Neuronal stem cell (in vitro differentiated cells): ENCODE data around the gene AFAP1.
"Not testable (repeated sequence)": the region's sequence is repeated elsewhere in the genome, so short reads cannot be mapped to it uniquely, and the experiment has no call there.

ENCODE experiments used
- DNase-seq: peaks from one replicate; pipeline ENCODE4 v3.0.0-alpha.2; 2013; ENCODE audit warnings: low spot score
- H2AFZ ChIP-seq: one replicate; pipeline ENCODE4 v1.6.1; 2013; ENCODE audit warnings: mild to moderate bottlenecking, low read length, inconsistent platforms
- H2AK5ac ChIP-seq: 2 replicates; pipeline ENCODE4 v1.6.1; 2013; ENCODE audit warnings: low read depth, mild to moderate bottlenecking, inconsistent platforms, low read length, moderate library complexity, mixed read lengths
- H2BK120ac ChIP-seq: 2 replicates; pipeline ENCODE4 v1.6.1; 2013; ENCODE audit warnings: low read depth, mild to moderate bottlenecking, inconsistent platforms, low read length, moderate library complexity, mixed read lengths
- H2BK12ac ChIP-seq: one replicate; pipeline ENCODE4 v1.6.1; 2013; ENCODE audit warnings: low read length, inconsistent platforms
- H2BK15ac ChIP-seq: 2 replicates; pipeline ENCODE4 v1.6.1; 2013; ENCODE audit warnings: mild to moderate bottlenecking, low read length, inconsistent platforms, mixed read lengths
- H2BK5ac ChIP-seq: one replicate; pipeline ENCODE4 v1.6.1; 2013; ENCODE audit warnings: inconsistent platforms, mild to moderate bottlenecking, low read length, moderate library complexity
- H3K14ac ChIP-seq: one replicate; pipeline ENCODE4 v1.6.1; 2013; ENCODE audit warnings: low read length, inconsistent platforms
- H3K18ac ChIP-seq: 2 replicates; pipeline ENCODE4 v1.6.1; 2013; ENCODE audit warnings: low read length, inconsistent platforms
- H3K23ac ChIP-seq: 2 replicates; pipeline ENCODE4 v1.6.1; 2013; ENCODE audit warnings: low read depth, mild to moderate bottlenecking, mixed read lengths, low read length, inconsistent platforms; ENCODE audit not compliant: poor library complexity
- H3K27ac ChIP-seq: replicated peaks from 3 replicates; pipeline ENCODE4 v1.5.1; 2013; ENCODE audit warnings: low read length, inconsistent platforms
- H3K27me3 ChIP-seq, 3 experiments: 2 replicates each; pipeline ENCODE4 v1.6.1; 2013; ENCODE audit warnings: low read length in 3 of 3, mild to moderate bottlenecking in 2 of 3, inconsistent platforms in 1 of 3, low read depth in 1 of 3, mixed read lengths in 1 of 3, moderate library complexity in 1 of 3; ENCODE audit not compliant: control insufficient read depth in 3 of 3, insufficient read depth in 3 of 3
- H3K36me3 ChIP-seq, 2 donors: replicated peaks in 1 of 2; 2 replicates each; pipeline ENCODE4 v1.6.1; 2013; ENCODE audit warnings: low read length in 2 of 2; ENCODE audit not compliant: control insufficient read depth in 2 of 2, insufficient read depth in 2 of 2
- H3K4ac ChIP-seq: 2 replicates; pipeline ENCODE4 v1.6.1; 2013; ENCODE audit warnings: inconsistent platforms, mild to moderate bottlenecking, low read length, moderate library complexity
- H3K4me1 ChIP-seq, 2 donors: 1 replicate in 1 of 2; 2 replicates in 1 of 2; pipeline ENCODE4 v1.6.1; 2013; ENCODE audit warnings: low read length in 2 of 2, low read depth in 1 of 2; ENCODE audit not compliant: control insufficient read depth in 2 of 2, insufficient read depth in 1 of 2
- H3K4me2 ChIP-seq: one replicate; pipeline ENCODE4 v1.6.1; 2013; ENCODE audit warnings: mild to moderate bottlenecking, low read length, inconsistent platforms; ENCODE audit not compliant: insufficient read depth, poor library complexity, severe bottlenecking
- H3K4me3 ChIP-seq, 2 donors: 2 replicates each; pipeline ENCODE4 v1.5.1; 2013; ENCODE audit warnings: low read length in 2 of 2, mild to moderate bottlenecking in 2 of 2, inconsistent platforms in 1 of 2, moderate library complexity in 1 of 2
- H3K79me1 ChIP-seq: one replicate; pipeline ENCODE4 v1.6.1; 2013; ENCODE audit warnings: low read depth, mild to moderate bottlenecking, inconsistent platforms, low read length, moderate library complexity
- H3K9ac ChIP-seq: one replicate; pipeline ENCODE4 v1.6.1; 2013; ENCODE audit warnings: mild to moderate bottlenecking, low read depth, low read length, inconsistent platforms; ENCODE audit not compliant: poor library complexity
- H3K9me3 ChIP-seq, 2 donors: replicated peaks in 1 of 2; 2 replicates each; pipeline versions ENCODE3 to v1.6.1; 2013; ENCODE audit warnings: low read length in 2 of 2, mild to moderate bottlenecking in 2 of 2, inconsistent platforms in 1 of 2, low read depth in 1 of 2, mixed read lengths in 1 of 2, moderate library complexity in 1 of 2; ENCODE audit not compliant: control insufficient read depth in 2 of 2, insufficient read depth in 1 of 2
- H4K8ac ChIP-seq: one replicate; pipeline ENCODE4 v1.6.1; 2013; ENCODE audit warnings: low read depth, mild to moderate bottlenecking, inconsistent platforms, low read length, moderate library complexity
- H4K91ac ChIP-seq: one replicate; pipeline ENCODE4 v1.6.1; 2013; ENCODE audit warnings: low read length, low read depth, mild to moderate bottlenecking, inconsistent platforms; ENCODE audit not compliant: poor library complexity
- WGBS, 2 donors: extraction: QIAGEN DNeasy Blood & Tissue Kit; methylation state at CpG; one replicate each; pipeline ENCODE4 v1.1.7; 2013; ENCODE audit warnings: missing lambda C conversion rate in 2 of 2, mixed read lengths in 1 of 2; ENCODE audit not compliant: insufficient read length in 2 of 2, insufficient replicate concordance in 1 of 2; ENCODE audit errors: extremely low coverage in 2 of 2; 5-methylcytosine and 5-hydroxymethylcytosine counted together

The AFAP1 gene

GRCh38 chr4:7918981-7919380 lies 20.7 kb downstream of the AFAP1 start:
- H2AK5ac ChIP-seq: no peak overlapping the region
- no peaks in the 10 kb centered on the region for H3K9me3 ChIP-seq
- H3K4me1 ChIP-seq: peaks cover 0 to 4% of the 10 kb centered on the region in 2 donors
- no peaks in the 10 kb centered on the region for H3K79me1 ChIP-seq
- H2BK120ac ChIP-seq: no peak overlapping the region
- H2BK15ac ChIP-seq: no peak overlapping the region
- H4K8ac ChIP-seq: no peak overlapping the region
- no peak overlapping the region for H2AFZ ChIP-seq
- H2BK5ac ChIP-seq: no peak overlapping the region
- H3K4me3 ChIP-seq: no peak overlapping the region
- H3K14ac ChIP-seq: no peak overlapping the region
- H3K4me2 ChIP-seq: no peak overlapping the region
- H4K91ac ChIP-seq: no peak overlapping the region
- H3K27me3 ChIP-seq: no peaks in the 10 kb centered on the region
- H3K4ac ChIP-seq: no peak overlapping the region
- no peak for DNase-seq
- no peak overlapping the region for H3K27ac ChIP-seq
- H3K18ac ChIP-seq: no peak overlapping the region
- H3K36me3 ChIP-seq: no peaks in the 10 kb centered on the region
- no peak overlapping the region for H3K9ac ChIP-seq
- no peak overlapping the region for H2BK12ac ChIP-seq
- WGBS, 2 donors: no CpG with 5 or more reads among the region's 12 CpGs
- no peak overlapping the region for H3K23ac ChIP-seq

DNA sequence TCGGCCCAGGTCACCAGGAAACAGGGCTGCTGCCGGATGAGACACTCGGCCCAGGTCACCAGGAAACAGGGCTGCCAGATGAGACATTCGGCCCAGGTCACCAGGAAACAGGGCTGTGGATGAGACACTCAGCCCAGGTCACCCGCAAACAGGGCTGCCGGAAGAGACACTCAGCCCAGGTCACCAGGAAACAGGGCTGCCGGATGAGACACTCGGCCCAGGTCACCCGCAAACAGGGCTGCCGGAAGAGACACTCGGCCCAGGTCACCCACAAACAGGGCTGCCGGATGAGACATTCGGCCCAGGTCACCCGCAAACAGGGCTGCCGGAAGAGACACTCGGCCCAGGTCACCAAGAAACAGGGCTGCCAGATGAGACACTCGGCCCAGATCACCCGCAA lies 21.5 kb downstream of the AFAP1 start:
- H3K9me3 ChIP-seq, H2AFZ ChIP-seq, H3K14ac ChIP-seq, H3K4me3 ChIP-seq, H3K36me3 ChIP-seq, H2BK15ac ChIP-seq, H3K4me1 ChIP-seq, H3K27ac ChIP-seq, H2AK5ac ChIP-seq, H3K9ac ChIP-seq, DNase-seq, H4K8ac ChIP-seq, H3K23ac ChIP-seq, H4K91ac ChIP-seq, H3K4ac ChIP-seq, H2BK5ac ChIP-seq, H2BK120ac ChIP-seq, H3K4me2 ChIP-seq, H3K79me1 ChIP-seq, H2BK12ac ChIP-seq, H3K27me3 ChIP-seq: not testable (repeated sequence)
- peak overlapping the region; percentile 51 for H3K18ac ChIP-seq
- WGBS, 2 donors: no CpG with 5 or more reads among the region's 18 CpGs

GRCh38 chr4:7917669-7918068 lies 22.0 kb downstream of the AFAP1 start:
- H2BK15ac ChIP-seq: no peak overlapping the region
- no peak overlapping the region for H3K23ac ChIP-seq
- H4K8ac ChIP-seq: no peak overlapping the region
- H3K18ac ChIP-seq: no peak overlapping the region
- H3K4ac ChIP-seq: no peak overlapping the region
- no peak overlapping the region for H2AFZ ChIP-seq
- no peak for DNase-seq
- no peak overlapping the region for H3K4me2 ChIP-seq
- peaks cover 0 to 4% of the 10 kb centered on the region in 2 donors for H3K4me1 ChIP-seq
- H2BK120ac ChIP-seq: no peak overlapping the region
- no peak overlapping the region for H3K27ac ChIP-seq
- H4K91ac ChIP-seq: no peak overlapping the region
- H2BK12ac ChIP-seq: no peak overlapping the region
- no peak overlapping the region for H2BK5ac ChIP-seq
- no CpG with 5 or more reads among the region's 6 CpGs for WGBS, 2 donors
- no peaks in the 10 kb centered on the region for H3K79me1 ChIP-seq
- no peak overlapping the region for H3K9ac ChIP-seq
- no peaks in the 10 kb centered on the region for H3K9me3 ChIP-seq
- no peak overlapping the region for H3K14ac ChIP-seq
- H3K27me3 ChIP-seq: no peaks in the 10 kb centered on the region
- H3K36me3 ChIP-seq: no peaks in the 10 kb centered on the region
- no peak overlapping the region for H3K4me3 ChIP-seq
- H2AK5ac ChIP-seq: no peak overlapping the region

DNA sequence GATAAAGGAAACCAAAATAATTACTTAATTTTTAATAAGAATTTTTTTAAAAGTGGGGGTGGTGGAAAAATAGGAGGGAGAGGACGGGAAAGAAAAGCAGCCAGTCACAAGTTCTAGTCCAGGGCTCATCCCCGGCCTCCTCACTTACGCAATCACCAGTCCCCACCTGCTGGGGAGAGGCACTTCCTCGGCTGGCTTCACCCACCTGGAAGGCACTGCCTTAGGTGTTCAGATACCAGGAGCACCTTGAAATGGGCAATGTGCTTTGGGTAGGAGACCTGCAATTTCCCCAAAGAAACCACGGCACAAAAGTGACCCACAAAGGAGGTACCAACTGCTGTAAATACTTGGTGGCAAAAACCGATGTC lies 23.8 kb downstream of the AFAP1 start:
- Histone ChIP-seq H4K8ac (no peak overlapping the region), H2BK5ac (no peak overlapping the region), H3K79me1 (no peaks in the 10 kb centered on the region), H3K27ac (no peak overlapping the region), H2AFZ (no peak overlapping the region), H3K14ac (no peak overlapping the region), H3K23ac (no peak overlapping the region), H2BK15ac (no peak overlapping the region), H3K9me3 (no peaks in the 10 kb centered on the region), H3K9ac (no peak overlapping the region), H4K91ac (no peak overlapping the region), H2BK12ac (no peak overlapping the region), H3K4ac (no peak overlapping the region), H3K18ac (no peak overlapping the region), H3K27me3 (no peaks in the 10 kb centered on the region), H3K4me3 (no peak overlapping the region), H3K36me3 (no peaks in the 10 kb centered on the region), H2AK5ac (no peak overlapping the region), H2BK120ac (no peak overlapping the region), H3K4me1 (peaks cover 6 to 10% of the 10 kb centered on the region in 2 donors), H3K4me2 (no peak overlapping the region)
- no CpG with 5 or more reads among the region's 6 CpGs for WGBS, 2 donors
- no peak for DNase-seq
